Measurements from ENCODE around the gene NUDT16L1.

DNA sequence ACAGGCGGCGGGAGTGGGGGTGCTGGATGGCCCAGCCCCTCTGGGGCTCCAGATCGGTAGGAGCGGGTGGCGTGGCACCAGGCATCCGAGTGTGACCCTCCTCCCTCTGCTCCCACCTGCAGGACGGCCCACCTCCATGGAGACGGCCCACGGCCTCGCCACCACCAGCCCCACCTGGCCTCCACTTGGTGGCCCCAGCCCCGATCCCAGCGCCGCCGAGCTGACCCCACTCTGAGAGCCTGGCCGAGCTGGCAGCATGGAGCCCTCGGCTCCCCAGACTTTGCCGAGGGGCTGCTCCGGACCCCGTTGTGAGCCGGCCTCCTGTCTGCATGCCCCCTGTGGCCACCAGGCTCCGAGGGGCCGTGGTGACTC is 4.7 kb upstream of the NUDT16L1 start:
- TF ChIP-seq, protein P1, sequence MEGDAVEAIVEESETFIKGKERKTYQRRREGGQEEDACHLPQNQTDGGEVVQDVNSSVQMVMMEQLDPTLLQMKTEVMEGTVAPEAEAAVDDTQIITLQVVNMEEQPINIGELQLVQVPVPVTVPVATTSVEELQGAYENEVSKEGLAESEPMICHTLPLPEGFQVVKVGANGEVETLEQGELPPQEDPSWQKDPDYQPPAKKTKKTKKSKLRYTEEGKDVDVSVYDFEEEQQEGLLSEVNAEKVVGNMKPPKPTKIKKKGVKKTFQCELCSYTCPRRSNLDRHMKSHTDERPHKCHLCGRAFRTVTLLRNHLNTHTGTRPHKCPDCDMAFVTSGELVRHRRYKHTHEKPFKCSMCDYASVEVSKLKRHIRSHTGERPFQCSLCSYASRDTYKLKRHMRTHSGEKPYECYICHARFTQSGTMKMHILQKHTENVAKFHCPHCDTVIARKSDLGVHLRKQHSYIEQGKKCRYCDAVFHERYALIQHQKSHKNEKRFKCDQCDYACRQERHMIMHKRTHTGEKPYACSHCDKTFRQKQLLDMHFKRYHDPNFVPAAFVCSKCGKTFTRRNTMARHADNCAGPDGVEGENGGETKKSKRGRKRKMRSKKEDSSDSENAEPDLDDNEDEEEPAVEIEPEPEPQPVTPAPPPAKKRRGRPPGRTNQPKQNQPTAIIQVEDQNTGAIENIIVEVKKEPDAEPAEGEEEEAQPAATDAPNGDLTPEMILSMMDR (IDR thresholded peaks at IDR 0.05): no peak
- no peak for TF ChIP-seq POLR2A (IDR thresholded peaks at IDR 0.05)
- TF ChIP-seq EP300 (IDR thresholded peaks at IDR 0.05; ENCODE audit: low read depth): no peak

Measured in transverse colon (tissue), 3 donors.